HK-2 (cell line): ENCODE data around the gene GPRIN1.
A peak's percentile ranks its signal among the peaks of the same experiment; 100 is the strongest.

ENCODE experiments used
- DNase-seq: peaks from one replicate; pipeline ENCODE4 v3.0.0-alpha.2; 2018; ENCODE audit not compliant: unreplicated experiment

GPRIN1 gene

GRCh38 chr5:176609724-176610434 is at the start of gene GPRIN1:
TSS of gene GPRIN1 (minus strand) at chr5:176610156. CDS start at chr5:176599834, 10,322 bp downstream.
- DNase-seq: peak; percentile 61

DNA sequence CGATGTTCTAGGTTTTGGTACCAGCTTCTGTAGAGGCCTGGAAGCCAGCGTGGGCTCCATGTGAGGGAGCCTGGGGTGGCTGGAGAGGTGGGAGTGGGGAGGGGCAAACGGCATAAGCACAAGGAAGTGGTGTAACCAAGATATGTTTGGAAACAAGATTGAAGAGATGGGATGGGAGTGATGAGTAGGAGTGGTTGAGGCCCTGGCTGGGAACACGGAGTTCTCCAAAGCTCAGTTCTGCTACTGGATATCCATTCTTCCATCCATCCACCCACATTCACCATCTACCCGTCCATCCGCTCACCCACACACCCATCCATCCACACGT is 49.5 kb upstream of the GPRIN1 start:
- no peak for DNase-seq

GRCh38 chr5:176658817-176659511 is 49.0 kb upstream of the GPRIN1 start:
- DNase-seq: no peak

DNA sequence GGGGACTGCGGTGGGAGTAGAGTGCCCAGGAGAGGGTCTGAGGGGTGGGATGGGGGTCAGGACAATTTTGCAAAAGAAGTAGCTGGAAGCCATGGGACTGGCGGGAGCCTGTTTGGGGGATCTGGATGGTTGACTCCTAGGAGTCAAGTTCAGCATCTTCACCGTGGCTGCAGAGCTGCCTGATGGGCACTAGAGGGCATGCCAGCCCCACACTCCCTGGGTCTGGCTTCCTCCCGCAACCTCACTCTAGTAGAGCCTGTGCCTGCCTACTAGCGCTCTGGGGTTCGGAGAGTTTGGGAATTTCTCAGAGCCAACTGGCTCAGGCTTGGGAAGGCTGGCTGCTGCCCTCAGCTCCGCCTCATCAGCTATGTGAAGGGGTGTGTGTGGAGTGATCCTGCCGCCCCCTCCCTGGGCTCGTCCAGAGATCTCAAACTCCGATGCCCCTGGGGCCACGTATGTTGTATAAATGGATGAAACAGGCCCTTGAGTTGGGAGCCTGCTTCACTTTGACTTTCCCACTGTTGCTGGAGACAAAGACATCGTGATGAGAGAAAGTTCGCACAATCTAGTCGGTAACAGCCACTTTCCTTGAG is 48.1 kb upstream of the GPRIN1 start:
- DNase-seq: peak; percentile 40

DNA sequence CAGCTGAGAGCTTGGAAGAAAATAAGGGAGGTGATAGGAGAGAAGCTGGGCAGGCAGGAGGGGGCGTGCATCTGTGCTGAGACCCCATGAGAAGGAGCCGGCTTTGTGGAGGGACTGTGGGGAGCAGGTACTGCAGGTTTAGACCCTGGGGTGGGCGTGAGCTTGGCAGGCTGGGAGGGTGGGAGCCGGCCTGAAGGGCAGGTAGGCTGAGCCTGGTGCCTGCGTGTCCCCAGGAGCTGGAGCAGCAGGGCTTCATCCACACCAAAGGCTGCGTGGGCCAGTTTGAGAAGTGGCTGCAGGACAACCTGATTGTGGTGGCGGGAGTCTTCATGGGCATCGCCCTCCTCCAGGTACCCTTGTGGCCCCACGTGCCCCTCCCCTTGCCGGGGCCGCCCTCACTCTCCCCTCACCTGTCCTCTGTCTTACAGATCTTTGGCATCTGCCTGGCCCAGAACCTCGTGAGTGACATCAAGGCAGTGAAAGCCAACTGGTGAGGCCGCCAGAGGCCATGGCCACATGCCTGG is 46.6 kb upstream of the GPRIN1 start:
- DNase-seq: no peak

DNA sequence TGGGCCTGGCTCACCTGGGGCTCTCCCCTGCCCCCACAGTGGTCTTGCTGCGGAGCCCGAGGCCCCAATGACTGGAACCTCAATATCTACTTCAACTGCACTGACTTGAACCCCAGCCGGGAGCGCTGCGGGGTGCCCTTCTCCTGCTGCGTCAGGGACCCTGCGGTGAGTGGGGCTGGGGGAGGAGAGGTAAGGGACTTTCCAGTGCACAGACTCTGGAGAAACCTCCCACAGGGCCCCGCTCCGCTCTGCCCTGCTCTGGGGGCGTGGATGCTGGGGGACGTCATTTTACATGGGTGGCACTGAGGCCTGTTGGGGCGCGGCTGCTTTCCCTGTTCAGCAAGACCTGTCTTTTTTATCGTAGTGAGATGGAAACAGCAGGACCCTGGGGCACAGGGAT is 44.9 kb upstream of the GPRIN1 start:
- no peak for DNase-seq

DNA sequence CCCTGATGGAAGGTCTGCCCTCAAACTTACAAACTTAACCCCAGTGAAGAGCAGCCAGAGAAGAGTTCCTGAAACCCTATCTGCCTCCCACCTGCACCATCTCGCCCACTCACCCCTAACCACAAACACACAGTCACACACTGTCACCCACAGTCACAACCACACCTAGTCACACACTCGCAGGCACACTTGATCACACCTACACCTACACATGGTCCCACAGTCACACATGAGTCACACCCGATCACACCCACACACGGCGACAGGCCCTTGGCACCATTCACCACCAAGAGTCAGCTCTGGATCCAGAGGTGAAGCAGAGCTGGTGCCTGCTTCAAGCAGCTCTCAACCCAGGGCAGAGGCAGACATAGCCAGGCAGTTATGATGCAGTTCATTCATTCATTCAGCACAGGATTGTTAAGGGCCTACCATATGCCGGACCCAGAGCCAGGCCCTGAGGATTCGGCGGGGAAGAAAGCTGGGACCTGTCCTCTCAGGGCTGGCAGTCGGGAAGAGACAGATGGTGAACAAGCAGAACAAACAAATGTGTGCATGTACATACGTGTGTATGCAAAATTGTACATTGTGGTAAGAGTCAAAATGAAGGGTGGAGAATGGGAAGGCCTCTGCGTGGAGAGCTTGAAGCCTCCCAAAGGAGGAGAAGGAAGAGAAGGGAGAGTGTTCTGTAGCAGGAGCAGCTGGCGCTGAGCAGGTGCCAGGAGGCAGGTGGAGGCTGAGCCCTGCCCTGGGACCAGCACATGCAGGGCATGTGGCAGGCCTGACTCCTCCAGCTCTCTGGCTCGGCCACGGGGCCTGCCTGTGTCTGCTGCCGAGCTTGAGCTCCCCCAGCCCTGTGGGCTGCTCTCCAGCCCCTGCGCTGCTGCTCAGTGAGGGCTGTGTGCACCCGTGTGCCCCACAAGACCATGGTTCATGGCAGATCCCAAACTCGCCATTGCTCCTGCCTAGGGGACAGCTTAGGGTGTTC is 43.7 kb upstream of the GPRIN1 start:
- no peak for DNase-seq

- no peak for DNase-seq
Observed at GRCh38 chr5:176652136-176652535, 42.2 kb upstream of the GPRIN1 start.

GRCh38 chr5:176651472-176651980 is 41.6 kb upstream of the GPRIN1 start:
- DNase-seq: no peak

DNA sequence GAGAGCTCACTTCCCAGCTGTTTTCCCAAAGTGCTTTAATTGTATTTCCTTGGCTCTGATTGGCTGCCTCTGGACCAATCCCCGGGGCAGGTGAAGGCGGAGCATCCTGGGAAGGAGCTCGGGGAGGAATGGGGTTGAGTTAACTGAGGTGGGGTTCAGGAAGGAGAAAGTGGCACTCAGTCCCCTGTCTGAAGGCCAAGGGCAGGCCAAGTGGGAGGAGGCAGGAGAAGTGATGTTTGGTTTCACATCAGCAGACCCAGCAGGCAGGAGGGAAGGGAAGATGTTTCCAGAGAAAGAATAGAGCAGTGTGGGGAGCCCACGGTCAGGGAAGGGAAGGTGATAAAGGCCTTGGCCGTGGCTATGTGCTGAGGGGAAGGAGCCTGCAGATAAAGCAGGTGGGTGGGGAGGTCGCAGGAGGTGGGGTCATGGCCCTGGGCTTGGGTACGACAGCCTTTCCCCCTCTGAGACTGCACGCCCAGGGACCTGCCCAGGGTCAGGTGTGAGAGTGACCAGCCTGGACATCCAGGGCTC is 40.5 kb upstream of the GPRIN1 start:
- no peak for DNase-seq

DNA sequence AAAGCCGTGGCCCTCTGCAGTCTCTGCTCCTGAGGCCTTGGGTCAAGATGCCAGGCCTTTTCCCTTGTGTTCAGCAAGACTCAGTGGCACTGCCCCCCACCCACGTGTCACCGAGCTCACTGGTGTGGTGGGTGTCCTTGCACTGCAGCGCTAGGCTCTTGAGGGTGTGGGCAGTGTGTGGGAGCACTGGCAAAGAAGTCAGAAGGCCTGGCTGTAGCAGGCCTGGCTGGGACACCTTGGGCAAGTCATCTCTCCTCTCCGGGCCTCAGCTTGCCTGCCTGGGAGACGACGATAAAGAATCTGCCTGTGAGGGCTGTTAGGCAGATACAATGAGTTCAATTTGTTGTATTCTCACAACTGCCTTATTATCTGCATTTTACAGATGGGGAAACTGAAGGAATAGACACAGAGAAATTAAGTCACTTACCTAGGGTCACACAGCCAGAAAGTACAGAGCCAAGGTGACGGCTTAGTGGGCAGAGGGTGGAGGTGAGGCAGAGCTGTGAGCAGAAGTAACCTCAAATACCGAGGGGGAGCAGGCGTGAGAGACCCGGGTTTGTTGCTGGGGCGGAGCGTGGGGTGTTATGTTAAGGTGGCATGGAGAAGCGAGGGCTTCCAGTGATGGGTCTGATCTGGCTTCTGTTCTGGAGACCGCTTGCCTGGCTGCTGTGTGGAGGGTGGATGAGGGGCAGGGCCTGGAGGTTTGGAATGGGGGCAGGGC is 38.7 kb upstream of the GPRIN1 start:
- DNase-seq: no peak

DNA sequence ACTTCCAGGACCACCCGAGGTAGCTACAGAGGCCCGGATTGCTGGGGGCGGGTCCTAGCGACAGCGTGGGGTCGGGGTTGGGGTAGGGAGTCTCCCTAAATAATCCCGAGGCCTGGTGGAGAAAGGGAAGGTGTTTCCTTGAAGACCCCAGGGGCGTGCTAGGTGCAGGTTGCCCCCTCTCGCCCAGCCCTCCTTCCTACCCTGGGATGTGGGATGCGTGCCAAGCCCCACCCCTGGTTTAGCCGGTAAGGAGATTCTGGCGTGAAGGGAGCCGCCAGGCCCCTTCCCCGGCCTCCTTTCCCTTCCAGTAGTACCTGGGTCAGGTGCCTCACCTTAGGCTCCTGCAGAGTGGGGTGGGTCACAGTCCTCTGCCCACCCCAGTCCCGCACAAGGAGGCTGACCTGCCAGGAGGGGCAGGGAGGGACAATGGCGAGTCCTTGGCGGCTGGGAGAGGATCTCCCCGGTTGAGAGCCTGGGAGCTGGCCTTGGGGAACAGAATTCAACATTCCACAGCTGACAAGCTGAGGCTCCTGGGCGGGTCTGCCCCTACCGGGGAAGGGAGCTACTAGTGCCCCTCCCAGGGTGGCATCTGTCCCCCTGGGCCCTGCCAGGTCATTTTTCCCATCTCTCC is 38.0 kb upstream of the GPRIN1 start:
- DNase-seq: peak; percentile 40

DNA sequence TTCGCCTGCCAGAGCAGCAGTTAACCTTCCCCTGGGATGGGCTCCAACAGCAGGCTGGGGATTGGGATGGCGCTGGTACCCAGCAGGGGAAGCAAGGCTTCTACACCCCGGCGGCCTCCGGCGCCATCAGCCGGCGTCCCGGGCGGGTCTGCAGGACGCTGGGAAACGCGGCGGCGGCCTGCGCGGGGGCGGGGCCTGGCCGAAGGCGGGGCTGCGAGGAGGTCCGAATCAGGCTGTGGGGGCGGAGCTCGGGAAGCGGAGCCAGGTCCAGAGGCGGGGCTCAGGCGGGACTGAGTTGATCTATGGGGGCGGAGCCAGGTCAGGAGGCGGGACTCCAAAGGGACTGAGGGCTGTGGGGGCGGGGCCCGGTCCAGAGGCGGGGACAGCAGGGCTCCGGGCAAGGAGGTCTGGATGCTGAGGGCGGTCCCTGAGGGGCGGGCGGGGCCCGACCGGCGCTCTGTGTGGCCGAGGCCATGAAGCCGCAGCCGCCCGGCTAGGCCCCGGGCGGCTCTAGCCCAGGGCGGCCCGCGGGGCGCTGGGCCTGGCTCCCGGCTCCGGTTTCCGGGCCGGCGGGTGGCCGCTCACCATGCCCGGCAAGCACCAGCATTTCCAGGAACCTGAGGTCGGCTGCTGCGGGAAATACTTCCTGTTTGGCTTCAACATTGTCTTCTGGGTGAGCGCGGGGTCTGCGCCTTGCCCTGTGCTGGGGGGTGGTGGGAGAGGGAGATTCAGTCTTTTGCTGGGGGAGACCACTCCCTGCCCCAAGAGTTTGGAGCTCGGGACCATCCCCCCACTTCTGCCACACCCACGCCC is 37.3 kb upstream of the GPRIN1 start, which contains the start of gene TSPAN17:
TSPAN17 (plus strand) TSS at position 455 of the 813 bp plus-strand sequence; CDS start at position 587, 132 bp downstream.
- peak; percentile 98 for DNase-seq

DNA sequence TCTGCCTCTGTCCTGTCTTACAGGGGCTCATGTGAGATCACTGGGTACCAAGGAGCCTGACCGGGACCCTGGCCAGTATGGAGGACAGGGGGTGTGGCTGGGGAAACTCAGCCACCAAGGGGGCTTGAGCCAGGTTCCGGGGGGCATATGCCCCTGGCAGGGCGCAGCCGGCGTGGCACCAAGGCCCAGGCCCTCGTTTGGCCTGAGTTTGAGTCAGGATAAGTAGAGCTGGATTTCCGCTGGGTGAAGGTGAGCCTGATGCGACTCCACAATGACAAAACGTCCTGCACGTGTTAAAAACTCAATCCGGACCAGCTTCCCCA is 36.7 kb upstream of the GPRIN1 start:
- DNase-seq: no peak

- no peak for DNase-seq
Observed at GRCh38 chr5:176646049-176646706, 36.2 kb upstream of the GPRIN1 start.

DNA sequence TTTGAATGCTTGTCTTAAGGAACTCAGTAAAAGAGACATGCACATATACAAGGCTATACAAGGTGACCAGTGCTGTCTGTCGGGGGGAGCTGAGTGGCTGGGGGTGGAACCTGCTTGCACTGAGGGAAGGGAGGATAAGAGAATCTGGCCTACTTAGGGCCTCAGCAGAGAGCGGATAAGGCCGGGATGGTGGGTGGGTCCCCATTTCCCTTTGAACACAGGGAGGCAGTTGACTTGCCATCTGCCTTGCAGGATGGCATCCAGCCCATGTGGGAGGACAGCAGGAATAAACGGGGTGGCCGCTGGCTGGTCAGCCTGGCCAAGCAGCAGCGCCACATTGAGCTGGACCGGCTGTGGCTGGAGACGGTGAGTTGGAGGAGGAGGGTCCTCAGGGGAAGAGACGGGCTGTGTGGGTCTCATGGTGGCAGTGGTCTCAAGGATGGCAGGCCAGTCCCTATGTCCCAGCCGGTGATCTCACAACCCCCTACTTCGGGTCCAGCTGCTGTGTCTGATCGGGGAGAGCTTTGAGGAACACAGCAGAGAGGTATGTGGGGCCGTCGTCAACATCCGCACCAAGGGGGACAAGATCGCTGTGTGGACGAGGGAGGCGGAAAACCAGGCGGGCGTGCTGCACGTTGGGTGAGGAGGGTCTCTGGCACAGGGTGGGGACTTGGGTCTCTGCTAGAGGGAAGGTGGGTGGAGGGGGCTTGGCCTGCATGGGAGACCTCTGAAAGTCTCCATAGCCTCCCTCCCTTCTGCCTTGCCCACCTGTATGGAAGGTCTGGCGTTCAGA is 35.1 kb upstream of the GPRIN1 start:
- no peak for DNase-seq

DNA sequence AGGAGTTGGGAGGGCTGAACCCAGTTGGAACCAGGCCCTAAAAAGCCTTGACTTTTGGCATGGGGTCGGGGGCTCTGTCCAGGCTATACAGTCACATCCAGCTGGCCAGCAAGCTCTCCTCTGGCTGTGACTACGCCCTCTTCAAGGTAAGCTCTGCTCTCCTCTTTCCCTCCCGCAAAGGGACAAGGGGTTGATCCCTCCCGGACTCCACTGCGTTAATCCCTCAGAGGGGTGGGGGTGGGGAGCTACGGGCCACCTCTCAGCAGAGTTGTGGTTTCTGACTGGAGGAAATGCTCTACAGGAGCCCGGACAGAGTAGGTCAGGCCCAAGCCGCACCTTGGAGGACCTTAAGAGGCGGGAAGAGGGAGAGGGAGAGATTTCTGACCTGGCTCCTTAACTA is 34.3 kb upstream of the GPRIN1 start:
- no peak for DNase-seq
